Karpas-422 (cell line): ENCODE results near the gene TRH. TPM values are rescaled to one million over a fixed set of nuclear protein-coding genes. Genes with fewer than 3 reads are reported as not detected.

Source experiments
- DNase-seq: peaks from one replicate; pipeline ENCODE4 v3.0.0-alpha.2; 2015
- H2AFZ ChIP-seq: fragments of 200-600 bp; sonication (generic); 2 replicates; pipeline ENCODE4 v1.6.1; 2014; ENCODE audit warnings: antibody characterized with exemption, low read length, mixed read lengths
- H3K27ac ChIP-seq: fragments of 200-600 bp; sonication (generic); 2 replicates; pipeline ENCODE4 v1.5.1; 2014; ENCODE audit warnings: mild to moderate bottlenecking, low read length, moderate library complexity
- H3K27me3 ChIP-seq: fragments of 200-600 bp; sonication (generic); 2 replicates; pipeline ENCODE4 v1.6.1; 2014; ENCODE audit warnings: low read length, mixed read lengths
- H3K36me3 ChIP-seq: fragments of 200-600 bp; sonication (generic); 2 replicates; pipeline ENCODE4 v1.6.1; 2014; ENCODE audit warnings: low read length, mixed read lengths; ENCODE audit not compliant: insufficient read depth
- H3K4me1 ChIP-seq: fragments of 200-600 bp; sonication (generic); 2 replicates; pipeline ENCODE4 v1.6.1; 2014; ENCODE audit warnings: mild to moderate bottlenecking, low read length, mixed read lengths
- H3K4me2 ChIP-seq: fragments of 200-600 bp; sonication (generic); 2 replicates; pipeline ENCODE4 v1.6.1; 2014; ENCODE audit warnings: low read length, low read depth, mild to moderate bottlenecking; ENCODE audit not compliant: poor library complexity, severe bottlenecking
- H3K4me3 ChIP-seq: fragments of 200-600 bp; sonication (generic); 2 replicates; pipeline ENCODE4 v1.5.1; 2014; ENCODE audit warnings: mild to moderate bottlenecking, antibody characterized with exemption, low read length, mixed read lengths
- H3K79me2 ChIP-seq: fragments of 200-600 bp; sonication (generic); 2 replicates; pipeline ENCODE4 v1.6.1; 2014; ENCODE audit warnings: mild to moderate bottlenecking, low read length, mixed read lengths
- H3K9ac ChIP-seq: fragments of 200-600 bp; sonication (generic); 2 replicates; pipeline ENCODE4 v1.6.0; 2014; ENCODE audit warnings: low read length
- H3K9me2 ChIP-seq: fragments of 200-600 bp; sonication (generic), shearing (Covaris generic); replicated peaks from 2 replicates; pipeline ENCODE4 v1.6.0; 2014; ENCODE audit warnings: mild to moderate bottlenecking, low read length, moderate library complexity; ENCODE audit not compliant: insufficient read depth
- H3K9me3 ChIP-seq: fragments of 300-700, 200-600 bp; sonication (generic); 2 replicates; pipeline ENCODE4 v1.6.1; 2014; ENCODE audit warnings: low read length, mixed read lengths
- H4K20me1 ChIP-seq: fragments of 200-600 bp; sonication (generic); 2 replicates; pipeline ENCODE4 v1.6.1; 2014; ENCODE audit warnings: mild to moderate bottlenecking, antibody characterized with exemption, low read length, low read depth; ENCODE audit not compliant: insufficient read depth
- total RNA-seq: library from RNA; depleted of rRNA; stranded (reverse); fragments of >200 nt; shearing (Covaris generic); gene quantifications from 2 replicates; pipeline ENCODE4 v1.2.3, GENCODE V29; 2014; ENCODE audit warnings: low replicate concordance

TRH gene
- total RNA-seq, 1 experiment from 2014 or later = not detected

- H3K9ac ChIP-seq = no peak overlapping the region
- H3K4me2 ChIP-seq = no peak overlapping the region
- H3K9me3 ChIP-seq = no peaks in the 10 kb centered on the region
- no peaks in the 10 kb centered on the region for H3K79me2 ChIP-seq
- H3K4me3 ChIP-seq = no peak overlapping the region
- H3K27ac ChIP-seq = no peak overlapping the region
- DNase-seq = no peak
- H3K27me3 ChIP-seq = no peaks in the 10 kb centered on the region
- no peak overlapping the region for H2AFZ ChIP-seq
- H3K36me3 ChIP-seq = no peaks in the 10 kb centered on the region
- H3K9me2 ChIP-seq = no peaks in the 10 kb centered on the region
- no peaks in the 10 kb centered on the region for H4K20me1 ChIP-seq
- H3K4me1 ChIP-seq = peaks cover 2% of the 10 kb centered on the region; the same call in 1 of the 2 replicates
Measured at GRCh38 chr3:129983561-129983960, 9.0 kb downstream of the TRH start.

- no peak for DNase-seq
- Histone ChIP-seq H3K36me3 (no peaks in the 10 kb centered on the region), H3K4me3 (no peak overlapping the region), H3K79me2 (no peaks in the 10 kb centered on the region), H3K9me3 (no peaks in the 10 kb centered on the region), H3K4me1 (peaks cover 2% of the 10 kb centered on the region; the same call in 1 of the 2 replicates), H3K27me3 (no peaks in the 10 kb centered on the region), H2AFZ (no peak overlapping the region), H3K27ac (no peak overlapping the region), H4K20me1 (no peaks in the 10 kb centered on the region), H3K9me2 (no peaks in the 10 kb centered on the region), H3K9ac (no peak overlapping the region), H3K4me2 (no peak overlapping the region)
Measured at GRCh38 chr3:129984125-129984524, 9.6 kb downstream of the TRH start.

GRCh38 chr3:129985113-129985512 is 10.6 kb downstream of the TRH start:
- no peaks in the 10 kb centered on the region for H3K79me2 ChIP-seq
- no peaks in the 10 kb centered on the region for H3K4me1 ChIP-seq
- no peaks in the 10 kb centered on the region for H3K9me2 ChIP-seq
- no peaks in the 10 kb centered on the region for H3K9me3 ChIP-seq
- no peaks in the 10 kb centered on the region for H4K20me1 ChIP-seq
- no peak overlapping the region for H3K4me2 ChIP-seq
- H3K27ac ChIP-seq = no peak overlapping the region
- DNase-seq = no peak
- no peaks in the 10 kb centered on the region for H3K27me3 ChIP-seq
- H3K9ac ChIP-seq = no peak overlapping the region
- H3K4me3 ChIP-seq = no peak overlapping the region
- H3K36me3 ChIP-seq = no peaks in the 10 kb centered on the region
- no peak overlapping the region for H2AFZ ChIP-seq

- H3K36me3 ChIP-seq = no peaks in the 10 kb centered on the region
- H3K4me2 ChIP-seq = no peak overlapping the region
- no peak overlapping the region for H3K9ac ChIP-seq
- DNase-seq = no peak
- no peaks in the 10 kb centered on the region for H3K9me2 ChIP-seq
- H4K20me1 ChIP-seq = no peaks in the 10 kb centered on the region
- H3K79me2 ChIP-seq = no peaks in the 10 kb centered on the region
- H3K4me1 ChIP-seq = no peaks in the 10 kb centered on the region
- no peaks in the 10 kb centered on the region for H3K9me3 ChIP-seq
- no peak overlapping the region for H3K4me3 ChIP-seq
- H2AFZ ChIP-seq = no peak overlapping the region
- no peaks in the 10 kb centered on the region for H3K27me3 ChIP-seq
- no peak overlapping the region for H3K27ac ChIP-seq
Measured at GRCh38 chr3:129988429-129988828, 13.9 kb downstream of the TRH start.

- no peak for DNase-seq
- no peaks in the 10 kb centered on the region for H3K27me3 ChIP-seq
- no peaks in the 10 kb centered on the region for H3K4me1 ChIP-seq
- no peaks in the 10 kb centered on the region for H3K79me2 ChIP-seq
- no peaks in the 10 kb centered on the region for H3K9me3 ChIP-seq
- no peaks in the 10 kb centered on the region for H3K36me3 ChIP-seq
- no peak overlapping the region for H2AFZ ChIP-seq
- H3K27ac ChIP-seq = no peak overlapping the region
- H3K9me2 ChIP-seq = no peaks in the 10 kb centered on the region
- no peak overlapping the region for H3K4me2 ChIP-seq
- no peak overlapping the region for H3K9ac ChIP-seq
- no peaks in the 10 kb centered on the region for H4K20me1 ChIP-seq
- H3K4me3 ChIP-seq = no peak overlapping the region
Measured at GRCh38 chr3:129989414-129989813, 14.9 kb downstream of the TRH start.

GRCh38 chr3:129992781-129993180 is 18.3 kb downstream of the TRH start:
- Histone ChIP-seq H3K36me3 (no peaks in the 10 kb centered on the region), H3K27ac (no peak overlapping the region), H3K4me3 (no peak overlapping the region), H3K27me3 (no peaks in the 10 kb centered on the region), H2AFZ (no peak overlapping the region), H3K9me2 (no peaks in the 10 kb centered on the region), H3K9me3 (no peaks in the 10 kb centered on the region), H3K79me2 (no peaks in the 10 kb centered on the region), H4K20me1 (no peaks in the 10 kb centered on the region), H3K9ac (no peak overlapping the region), H3K4me2 (no peak overlapping the region), H3K4me1 (no peaks in the 10 kb centered on the region)
- peak; percentile 49 for DNase-seq

GRCh38 chr3:129994883-129995559 is 20.5 kb downstream of the TRH start:
- H3K36me3 ChIP-seq = no peaks in the 10 kb centered on the region
- no peak overlapping the region for H3K4me2 ChIP-seq
- no peak overlapping the region for H3K27ac ChIP-seq
- H3K4me1 ChIP-seq = peaks cover 2% of the 10 kb centered on the region
- H3K4me3 ChIP-seq = no peak overlapping the region
- H2AFZ ChIP-seq = no peak overlapping the region
- H4K20me1 ChIP-seq = no peaks in the 10 kb centered on the region
- H3K9me2 ChIP-seq = no peaks in the 10 kb centered on the region
- no peak for DNase-seq
- H3K9ac ChIP-seq = no peak overlapping the region
- no peaks in the 10 kb centered on the region for H3K27me3 ChIP-seq
- H3K79me2 ChIP-seq = no peaks in the 10 kb centered on the region
- H3K9me3 ChIP-seq = no peaks in the 10 kb centered on the region

- H3K27ac ChIP-seq = no peak overlapping the region
- peaks cover 2% of the 10 kb centered on the region for H3K4me1 ChIP-seq
- no peaks in the 10 kb centered on the region for H3K9me2 ChIP-seq
- no peak for DNase-seq
- H2AFZ ChIP-seq = no peak overlapping the region
- no peak overlapping the region for H3K4me3 ChIP-seq
- no peaks in the 10 kb centered on the region for H3K27me3 ChIP-seq
- no peaks in the 10 kb centered on the region for H3K79me2 ChIP-seq
- H3K9me3 ChIP-seq = no peaks in the 10 kb centered on the region
- H3K9ac ChIP-seq = no peak overlapping the region
- H4K20me1 ChIP-seq = no peaks in the 10 kb centered on the region
- H3K36me3 ChIP-seq = no peaks in the 10 kb centered on the region
- no peak overlapping the region for H3K4me2 ChIP-seq
Measured at GRCh38 chr3:129996073-129996472, 21.6 kb downstream of the TRH start.
